HG03575 (cell line): Measurements from ENCODE around the gene VPS26C.

Experiments used
- ATAC-seq: cut with Tn5 transposase; IDR thresholded peaks from one replicate; pipeline ENCODE4 v1.9.1; 2021; ENCODE audit not compliant: unreplicated experiment, insufficient number of reproducible peaks, low FRiP score; ENCODE audit errors: extremely low read depth

VPS26C gene

GRCh38 chr21:37184784-37185593 is 82.1 kb downstream of the VPS26C start:
- no peak for ATAC-seq

- no peak for ATAC-seq
These were observed 83.4 kb downstream of the VPS26C start for GRCh38 chr21:37183749-37184148.

GRCh38 chr21:37182222-37182621 is 84.9 kb downstream of the VPS26C start:
- ATAC-seq: no peak

GRCh38 chr21:37181059-37181458 is 86.1 kb downstream of the VPS26C start:
- ATAC-seq: no peak

- ATAC-seq: no peak
These were observed 90.4 kb downstream of the VPS26C start for GRCh38 chr21:37176716-37177115.
